ENCODE measurements around the gene ACOX3. TPM values are rescaled to one million over a fixed set of nuclear protein-coding genes. Genes with fewer than 3 reads are reported as not detected.
"Not testable (repeated sequence)": the region's sequence is repeated elsewhere in the genome, so short reads cannot be mapped to it uniquely, and the experiment has no call there.

Gene ACOX3
- total RNA-seq, 1 experiment from 2014 or later = 20.0 TPM

GRCh38 chr4:8431553-8431952, 9.0 kb downstream of the ACOX3 start:
- Histone ChIP-seq H3K4me3 (no peak overlapping the region), H3K4me1 (peaks cover 6% of the 10 kb centered on the region), H3K9me3 (replicated peaks) (no peaks in the 10 kb centered on the region), H3K36me3 (no peaks in the 10 kb centered on the region), H3K27me3 (no peaks in the 10 kb centered on the region), H3K27ac (no peak overlapping the region)
- no peak for DNase-seq

GRCh38 chr4:8428288-8429097, 12.0 kb downstream of the ACOX3 start:
- H3K4me3 ChIP-seq = peak overlapping the region; percentile 59
- peak overlapping the region; percentile 89 for H3K27ac ChIP-seq
- H3K4me1 ChIP-seq = peaks cover 6% of the 10 kb centered on the region
- peaks cover 6% of the 10 kb centered on the region; the same call in 1 of the 2 replicates for H3K36me3 ChIP-seq
- no peaks in the 10 kb centered on the region for H3K27me3 ChIP-seq
- DNase-seq = peak; percentile 95 to 96
- no peaks in the 10 kb centered on the region for H3K9me3 ChIP-seq (replicated peaks)

- Histone ChIP-seq H3K36me3 (peaks cover 6% of the 10 kb centered on the region; the same call in 1 of the 2 replicates), H3K27ac (peak overlapping the region; percentile 89), H3K9me3 (replicated peaks) (no peaks in the 10 kb centered on the region), H3K27me3 (no peaks in the 10 kb centered on the region), H3K4me3 (peak overlapping the region; percentile 59), H3K4me1 (peaks cover 6% of the 10 kb centered on the region)
- peak; percentile 76 to 84 for DNase-seq
These were observed 12.7 kb downstream of the ACOX3 start for GRCh38 chr4:8427761-8428287.

- Histone ChIP-seq H3K27me3 (no peaks in the 10 kb centered on the region), H3K9me3 (replicated peaks) (no peaks in the 10 kb centered on the region), H3K4me3 (peak overlapping the region; percentile 59), H3K36me3 (peaks cover 6% of the 10 kb centered on the region; the same call in 1 of the 2 replicates), H3K4me1 (peaks cover 6% of the 10 kb centered on the region), H3K27ac (peak overlapping the region; percentile 89)
- DNase-seq = no peak
These were observed 13.3 kb downstream of the ACOX3 start for GRCh38 chr4:8427262-8427661.

DNA sequence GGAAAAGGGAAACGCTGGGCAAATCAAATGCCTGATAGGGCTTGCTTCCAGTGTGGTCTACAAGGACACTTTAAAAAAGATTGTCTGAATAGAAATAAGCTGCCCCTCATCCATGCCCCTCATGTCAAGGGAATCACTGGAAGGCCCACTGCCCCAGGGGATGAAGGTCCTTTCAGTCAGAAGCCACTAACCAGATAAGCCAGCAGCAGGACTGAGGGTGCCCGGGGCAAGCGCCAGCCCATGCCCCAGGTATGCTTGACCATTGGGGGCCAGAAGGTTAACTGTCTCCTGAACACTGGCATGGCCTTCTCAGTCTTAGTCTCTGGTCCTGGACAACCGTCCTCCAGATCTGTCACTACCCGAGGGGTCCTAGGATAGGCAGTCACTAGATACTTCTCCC, 17.7 kb downstream of the ACOX3 start:
- H3K27ac ChIP-seq = no peak overlapping the region
- DNase-seq = no peak
- peaks cover 8% of the 10 kb centered on the region for H3K36me3 ChIP-seq
- no peak overlapping the region for H3K4me3 ChIP-seq
- no peaks in the 10 kb centered on the region for H3K9me3 ChIP-seq (replicated peaks)
- peaks cover 9% of the 10 kb centered on the region for H3K4me1 ChIP-seq
- H3K27me3 ChIP-seq = no peaks in the 10 kb centered on the region

DNA sequence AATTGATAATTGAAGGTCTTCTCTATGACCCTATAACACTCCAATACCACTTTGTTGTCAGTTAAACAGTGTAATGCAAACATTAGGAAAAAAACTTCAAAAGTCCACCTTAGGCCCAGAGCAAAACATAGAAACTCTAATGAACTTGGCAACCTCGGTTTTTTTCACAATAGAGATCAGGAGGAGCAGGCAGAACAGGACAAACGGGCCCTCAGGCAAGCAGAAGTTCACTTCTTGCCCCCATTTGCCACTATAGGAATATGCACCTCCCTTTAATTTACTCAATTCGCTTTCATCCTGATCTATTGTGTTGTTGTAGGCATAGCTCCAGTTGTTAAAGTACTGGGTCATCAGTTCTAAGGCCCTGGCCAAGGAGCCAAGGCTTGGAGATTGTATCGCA, 18.2 kb downstream of the ACOX3 start:
- H3K9me3 ChIP-seq (replicated peaks) = no peaks in the 10 kb centered on the region
- no peak overlapping the region for H3K27ac ChIP-seq
- H3K36me3 ChIP-seq = peaks cover 8% of the 10 kb centered on the region
- H3K27me3 ChIP-seq = no peaks in the 10 kb centered on the region
- no peak overlapping the region for H3K4me3 ChIP-seq
- H3K4me1 ChIP-seq = peaks cover 12% of the 10 kb centered on the region
- no peak for DNase-seq

DNA sequence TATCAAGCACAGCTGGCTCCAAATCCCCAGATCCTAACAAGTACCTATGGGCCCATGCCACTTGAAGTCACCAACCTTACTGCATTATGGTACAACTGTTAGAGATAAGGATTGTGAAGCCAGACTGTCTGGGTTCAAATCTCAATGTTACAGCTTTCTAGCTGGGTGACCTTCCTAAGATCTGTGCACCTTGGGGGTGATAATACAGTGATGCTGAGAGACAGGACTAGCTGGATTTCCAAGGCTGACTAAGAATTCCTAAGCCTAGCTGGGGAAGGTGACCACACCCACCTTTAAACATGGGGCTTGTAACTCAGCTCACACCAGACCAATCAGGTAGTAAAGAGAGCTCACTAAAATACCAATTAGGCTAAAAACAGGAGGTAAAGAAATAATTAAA, 20.4 kb downstream of the ACOX3 start:
- DNase-seq; H3K27ac ChIP-seq; H3K9me3 ChIP-seq (replicated peaks); H3K27me3 ChIP-seq; H3K4me1 ChIP-seq; H3K4me3 ChIP-seq: not testable (repeated sequence)
- peaks cover 14% of the 10 kb centered on the region for H3K36me3 ChIP-seq

GRCh38 chr4:8419222-8420041, 21.1 kb downstream of the ACOX3 start:
- Histone ChIP-seq H3K27me3 (no peaks in the 10 kb centered on the region), H3K4me3 (no peak overlapping the region)
- DNase-seq = no peak

DNA sequence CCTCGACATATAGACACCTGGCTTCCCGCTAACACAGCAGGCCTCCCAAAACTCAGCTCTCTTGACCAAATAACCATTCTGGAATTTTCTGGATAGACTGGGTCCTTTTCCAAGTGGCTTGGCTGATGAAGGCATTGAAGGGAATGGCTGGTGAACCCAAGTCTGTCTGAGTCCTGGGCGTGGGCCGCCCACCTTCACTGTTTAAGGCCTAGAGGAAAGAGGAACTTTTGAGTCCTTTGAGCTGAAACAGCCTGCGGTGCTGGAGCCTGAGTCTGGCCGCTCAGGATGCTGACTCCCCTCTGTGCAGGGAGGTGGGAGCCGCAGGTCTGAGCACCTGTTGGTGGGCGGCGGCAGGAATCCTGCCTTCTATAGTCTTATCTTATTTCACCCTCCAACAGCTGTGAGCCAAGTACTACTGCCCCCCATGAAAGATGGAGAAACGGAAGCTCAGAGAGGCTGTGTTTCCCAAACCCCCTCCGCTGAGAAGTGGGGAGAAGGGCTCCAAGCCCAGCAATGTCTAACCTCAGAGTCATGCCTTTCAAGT, 23.4 kb downstream of the ACOX3 start:
- Histone ChIP-seq H3K4me3 (no peak overlapping the region), H3K36me3 (peaks cover 23% of the 10 kb centered on the region), H3K4me1 (peaks cover 8% of the 10 kb centered on the region), H3K27ac (no peak overlapping the region), H3K9me3 (replicated peaks) (no peaks in the 10 kb centered on the region), H3K27me3 (no peaks in the 10 kb centered on the region)
- no peak for DNase-seq

More at GRCh38 chr4:8419222-8420041, 21.1 kb downstream of the ACOX3 start:
- Histone ChIP-seq H3K9me3 (replicated peaks) (no peaks in the 10 kb centered on the region), H3K4me1 (peaks cover 8% of the 10 kb centered on the region), H3K36me3 (peaks cover 20% of the 10 kb centered on the region), H3K27ac (no peak overlapping the region)

DNA sequence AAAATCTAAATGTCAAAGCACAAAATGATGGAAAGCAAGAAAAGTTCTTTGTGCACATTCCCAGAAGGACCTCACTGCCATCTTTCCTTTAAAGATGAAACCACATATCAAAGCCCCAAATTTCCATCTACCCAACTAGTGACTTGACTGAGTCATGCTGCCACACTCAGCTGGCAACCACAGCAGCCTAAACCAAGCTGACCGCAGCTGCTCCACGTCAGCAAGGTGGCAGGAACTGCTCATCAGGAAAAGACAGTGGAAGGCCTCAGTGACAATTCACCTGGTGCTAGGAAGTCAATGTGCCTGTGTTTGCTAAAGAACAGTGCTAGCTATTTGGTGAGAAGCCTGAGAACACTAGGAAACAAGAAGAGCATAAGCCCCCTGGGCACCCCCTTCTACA, 26.1 kb downstream of the ACOX3 start:
- no peaks in the 10 kb centered on the region for H3K9me3 ChIP-seq (replicated peaks)
- H3K4me3 ChIP-seq = no peak overlapping the region
- no peak for DNase-seq
- no peaks in the 10 kb centered on the region for H3K27me3 ChIP-seq
- H3K36me3 ChIP-seq = peaks cover 23% of the 10 kb centered on the region
- H3K4me1 ChIP-seq = peaks cover 8% of the 10 kb centered on the region
- no peak overlapping the region for H3K27ac ChIP-seq

- no peaks in the 10 kb centered on the region for H3K4me1 ChIP-seq
- H3K36me3 ChIP-seq = peaks cover 21% of the 10 kb centered on the region
- DNase-seq = no peak
- H3K9me3 ChIP-seq (replicated peaks) = no peaks in the 10 kb centered on the region
- no peak overlapping the region for H3K4me3 ChIP-seq
- no peak overlapping the region for H3K27ac ChIP-seq
- H3K27me3 ChIP-seq = no peaks in the 10 kb centered on the region
These were observed 28.2 kb downstream of the ACOX3 start for GRCh38 chr4:8412288-8412687.

DNA sequence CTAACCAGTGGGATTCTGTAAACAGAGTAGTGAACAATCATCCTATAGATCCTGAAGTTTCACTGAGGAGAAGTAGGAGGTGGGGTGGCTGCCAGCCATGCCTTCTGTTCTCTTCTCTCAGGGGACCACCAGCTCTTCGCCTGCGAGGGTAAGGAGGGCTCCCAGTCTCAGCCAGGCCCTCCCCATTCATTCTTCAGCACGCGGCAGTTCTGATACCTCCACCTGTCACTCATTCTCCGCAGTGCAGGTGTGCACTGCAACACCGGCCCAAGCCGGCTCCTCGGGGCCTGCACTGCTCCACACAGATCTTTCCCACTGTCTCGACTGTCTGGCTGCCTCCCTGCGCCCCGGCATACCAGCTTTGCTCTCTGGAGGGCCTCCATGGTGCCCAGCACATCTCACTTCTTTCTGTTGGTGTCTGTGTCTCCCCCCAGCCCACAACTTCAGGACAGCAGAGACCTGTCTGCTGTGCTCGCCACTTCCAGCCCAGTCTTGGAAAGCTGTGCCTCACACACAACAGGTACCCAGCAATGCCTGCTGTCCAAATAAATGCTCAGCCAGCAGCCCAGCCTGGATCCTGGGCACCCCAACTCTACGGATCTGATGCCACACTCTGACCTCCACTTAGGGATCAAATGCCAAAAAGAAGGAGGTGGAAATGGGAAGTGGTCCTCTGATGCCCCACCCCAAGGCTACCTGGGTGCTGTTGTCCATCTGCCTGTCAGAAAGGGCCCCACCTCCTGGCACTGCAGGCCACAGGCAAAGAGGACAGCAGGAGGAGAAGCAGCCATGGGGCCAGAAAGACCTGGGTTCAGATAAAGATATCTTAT, 29.0 kb downstream of the ACOX3 start:
- no peak overlapping the region for H3K27ac ChIP-seq
- no peak overlapping the region for H3K4me3 ChIP-seq
- no peaks in the 10 kb centered on the region for H3K27me3 ChIP-seq
- DNase-seq = no peak
- H3K4me1 ChIP-seq = no peaks in the 10 kb centered on the region
- no peaks in the 10 kb centered on the region for H3K9me3 ChIP-seq (replicated peaks)
- H3K36me3 ChIP-seq = peaks cover 26% of the 10 kb centered on the region

GRCh38 chr4:8410641-8411271, 29.8 kb downstream of the ACOX3 start:
- Histone ChIP-seq H3K27me3 (no peaks in the 10 kb centered on the region), H3K9me3 (replicated peaks) (no peaks in the 10 kb centered on the region), H3K4me1 (no peaks in the 10 kb centered on the region), H3K36me3 (peaks cover 32% of the 10 kb centered on the region), H3K4me3 (no peak overlapping the region), H3K27ac (no peak overlapping the region)
- DNase-seq = peak; percentile 82 to 83

All from SJCRH30 (cell line).